HG03354 (cell line): Measurements from ENCODE around the gene TRIM2.
A peak's percentile ranks its signal among the peaks of the same experiment; 100 is the strongest.

Source experiments
- ATAC-seq: cut with Tn5 transposase; IDR thresholded peaks from one replicate; pipeline ENCODE4 v1.9.1; 2021; ENCODE audit warnings: mild to moderate bottlenecking; ENCODE audit not compliant: unreplicated experiment, poor library complexity, severe bottlenecking

TRIM2 gene

GRCh38 chr4:153243468-153243867, 39.2 kb downstream of the TRIM2 start:
- no peak for ATAC-seq

GRCh38 chr4:153244969-153245368, 40.7 kb downstream of the TRIM2 start:
- ATAC-seq, result no peak

DNA sequence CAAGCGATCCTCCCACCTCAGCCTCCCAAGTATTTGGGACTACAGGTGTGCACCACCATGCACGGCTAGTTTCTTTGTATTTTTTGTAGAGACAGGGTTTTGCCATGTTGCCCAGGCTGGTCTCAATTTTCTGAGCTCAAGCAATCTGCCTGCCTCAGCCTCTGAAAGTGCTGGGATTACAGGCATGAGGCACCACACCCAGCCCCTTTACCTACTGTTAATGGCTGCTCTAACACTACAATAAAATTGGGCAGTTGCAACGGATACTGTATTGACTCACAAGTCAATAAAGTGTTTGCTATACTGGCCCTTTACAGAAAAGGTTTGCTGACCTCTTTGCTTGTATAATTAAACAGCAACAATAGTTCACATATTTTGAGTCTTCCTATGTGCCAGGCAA, 41.5 kb downstream of the TRIM2 start:
- ATAC-seq, result no peak

DNA sequence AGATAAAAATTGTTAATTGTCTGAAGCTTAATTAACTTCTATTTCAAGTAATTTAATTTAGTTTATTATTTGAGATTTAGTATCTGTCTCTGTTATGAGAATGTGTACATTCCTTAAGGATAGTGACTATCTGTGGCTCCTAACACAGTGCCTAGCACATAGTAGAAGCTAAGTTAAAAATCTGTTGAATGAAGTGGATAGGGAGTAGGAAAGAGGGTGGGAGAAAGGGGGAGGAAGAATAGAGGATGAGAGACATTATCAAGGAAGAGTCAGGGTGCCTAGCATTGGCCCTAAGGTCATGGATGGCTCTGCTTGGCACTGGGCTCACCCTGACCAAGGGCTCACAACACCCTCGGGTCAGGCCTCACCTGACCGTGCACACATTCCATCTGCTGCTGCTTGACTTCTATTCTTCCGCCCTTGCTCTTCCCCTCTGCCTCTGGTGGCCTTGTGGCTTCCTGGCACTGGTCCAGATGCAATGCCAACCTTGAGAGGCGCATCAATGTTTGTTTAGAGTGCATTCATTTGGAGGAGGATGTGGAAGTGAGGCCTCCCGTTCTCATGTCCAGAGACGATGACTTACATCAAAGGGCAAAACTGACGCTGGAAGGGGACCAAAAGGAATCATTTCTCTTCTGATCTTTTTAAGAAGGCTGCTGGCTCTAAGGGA, 42.3 kb downstream of the TRIM2 start:
- no peak for ATAC-seq

DNA sequence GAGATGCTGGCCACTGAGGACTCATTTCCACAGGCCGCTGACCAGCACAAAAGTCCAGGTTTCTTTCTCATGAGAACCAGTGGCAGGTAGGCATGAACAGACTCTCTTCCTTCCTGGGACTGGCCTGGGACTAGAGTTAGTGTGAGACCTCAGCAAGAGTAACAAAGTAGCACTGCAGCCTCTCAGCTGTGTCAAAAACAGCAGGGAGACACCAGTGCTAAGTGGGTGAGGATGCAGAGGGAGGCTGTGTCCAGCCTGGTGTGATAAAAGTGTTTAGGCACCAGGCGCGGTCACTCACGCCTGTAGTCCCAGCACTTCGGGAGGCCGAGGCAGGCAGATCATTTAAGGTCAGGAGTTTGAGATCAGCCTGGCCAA, 42.9 kb downstream of the TRIM2 start:
- no peak for ATAC-seq

- ATAC-seq, result peak; percentile 6
These were observed 44.5 kb downstream of the TRIM2 start for GRCh38 chr4:153248641-153249198.

DNA sequence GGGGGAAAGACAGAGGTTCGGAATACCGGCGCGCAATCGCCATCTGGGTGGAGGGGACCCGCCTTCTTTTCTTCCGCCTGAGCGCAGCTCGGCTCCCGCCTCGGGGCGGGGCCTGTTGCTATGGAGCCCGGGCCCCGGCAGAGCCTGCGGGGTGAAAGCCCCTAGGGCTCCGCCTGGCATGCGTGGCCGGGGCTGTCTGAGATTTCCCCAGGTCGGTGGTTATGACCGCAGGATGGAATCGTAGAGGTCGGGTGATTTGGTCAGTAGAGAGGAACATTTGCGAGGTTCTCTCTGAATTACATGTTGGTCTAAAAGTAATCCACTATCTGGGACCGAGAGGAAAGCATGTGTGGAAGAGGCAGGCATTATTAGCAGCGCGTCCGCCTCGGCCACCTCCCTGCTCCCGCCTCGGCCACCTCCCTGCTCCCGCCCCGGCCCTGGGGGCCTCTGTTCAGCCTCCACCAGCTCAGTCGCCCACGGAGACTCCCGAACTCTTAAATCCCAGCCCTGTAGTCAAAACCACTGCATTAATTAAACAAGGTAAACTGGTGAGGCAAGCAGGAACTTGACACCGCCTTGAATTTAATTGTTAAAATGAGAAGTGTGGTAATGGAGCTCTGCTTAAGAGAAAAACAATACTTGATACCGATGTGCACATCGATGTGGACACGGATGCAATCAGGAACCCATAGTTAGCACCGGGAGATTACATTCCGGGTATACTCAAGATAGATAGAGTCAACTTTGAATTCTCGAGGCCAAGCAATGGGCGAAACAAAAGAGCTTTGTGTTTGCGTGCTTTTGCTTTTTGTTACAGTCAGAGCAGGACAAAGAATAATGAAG, 45.2 kb downstream of the TRIM2 start:
- peak; percentile 98 for ATAC-seq

- ATAC-seq, result no peak
These were observed 47.9 kb downstream of the TRIM2 start for GRCh38 chr4:153252122-153252521.

DNA sequence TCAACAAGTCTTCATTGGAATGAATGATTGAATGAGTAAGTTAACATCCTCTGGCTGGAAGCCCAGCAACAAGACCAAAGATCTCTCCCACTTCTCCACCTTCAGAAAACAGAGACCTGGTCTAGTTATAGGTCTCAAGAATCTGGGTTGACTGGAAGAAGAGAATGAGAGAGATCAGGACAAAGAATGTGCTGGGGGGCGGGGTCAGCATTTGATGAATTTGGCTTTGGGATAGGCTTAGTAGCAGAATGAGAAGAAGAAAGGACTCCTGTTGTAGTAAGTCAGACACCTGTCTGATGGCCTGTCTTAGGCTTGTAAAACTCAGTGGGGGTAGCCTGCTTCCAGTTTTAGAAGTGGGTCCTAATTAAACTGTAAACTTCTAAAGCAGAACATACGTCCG, 51.0 kb downstream of the TRIM2 start:
- ATAC-seq, result no peak

DNA sequence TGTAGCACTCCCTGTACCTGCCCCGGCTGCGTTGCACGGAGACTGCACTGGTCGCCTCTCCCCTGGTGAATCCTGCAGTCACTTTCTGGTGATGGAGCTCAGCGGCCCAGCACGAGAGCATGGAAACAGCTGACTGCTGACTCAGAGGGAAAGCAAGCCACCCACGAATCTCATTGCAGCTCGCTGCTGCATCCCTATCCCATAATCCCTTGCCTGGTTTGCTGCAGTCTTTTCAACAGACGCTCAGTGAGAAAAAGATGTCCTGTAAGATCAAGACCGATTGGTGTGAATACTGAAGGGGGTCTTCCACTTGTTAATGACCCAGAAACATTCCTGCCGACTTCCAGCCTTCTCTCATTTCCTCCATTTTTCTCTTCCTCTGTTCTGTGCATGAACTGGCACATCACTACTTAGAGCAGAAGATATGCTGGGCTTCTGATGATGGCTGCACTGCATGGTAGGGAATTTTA, 52.9 kb downstream of the TRIM2 start:
- ATAC-seq, result peak; percentile 54

GRCh38 chr4:153257991-153258390, 53.7 kb downstream of the TRIM2 start:
- no peak for ATAC-seq

DNA sequence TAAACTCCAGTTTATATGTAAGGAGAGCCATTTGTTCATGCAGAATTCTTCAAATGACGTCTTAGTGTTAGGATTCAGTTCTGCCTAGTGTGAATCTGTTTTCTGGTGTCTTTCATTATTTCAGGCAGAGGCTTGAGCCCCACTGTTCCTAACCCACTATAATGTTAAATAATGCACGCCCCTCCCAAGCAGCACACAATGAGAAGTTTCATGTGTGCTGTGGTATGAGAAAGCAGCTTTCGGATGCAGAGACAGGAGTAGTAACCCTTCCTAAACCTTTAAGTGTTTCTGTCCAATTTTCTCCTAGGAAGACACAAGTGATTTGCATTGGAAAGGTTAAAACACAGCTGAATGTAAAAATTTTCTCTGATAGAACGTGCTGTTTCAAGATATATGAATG, 54.5 kb downstream of the TRIM2 start:
- ATAC-seq, result no peak

GRCh38 chr4:153259661-153260060, 55.4 kb downstream of the TRIM2 start:
- no peak for ATAC-seq

- ATAC-seq, result no peak
These were observed 55.9 kb downstream of the TRIM2 start for GRCh38 chr4:153260132-153260531.

DNA sequence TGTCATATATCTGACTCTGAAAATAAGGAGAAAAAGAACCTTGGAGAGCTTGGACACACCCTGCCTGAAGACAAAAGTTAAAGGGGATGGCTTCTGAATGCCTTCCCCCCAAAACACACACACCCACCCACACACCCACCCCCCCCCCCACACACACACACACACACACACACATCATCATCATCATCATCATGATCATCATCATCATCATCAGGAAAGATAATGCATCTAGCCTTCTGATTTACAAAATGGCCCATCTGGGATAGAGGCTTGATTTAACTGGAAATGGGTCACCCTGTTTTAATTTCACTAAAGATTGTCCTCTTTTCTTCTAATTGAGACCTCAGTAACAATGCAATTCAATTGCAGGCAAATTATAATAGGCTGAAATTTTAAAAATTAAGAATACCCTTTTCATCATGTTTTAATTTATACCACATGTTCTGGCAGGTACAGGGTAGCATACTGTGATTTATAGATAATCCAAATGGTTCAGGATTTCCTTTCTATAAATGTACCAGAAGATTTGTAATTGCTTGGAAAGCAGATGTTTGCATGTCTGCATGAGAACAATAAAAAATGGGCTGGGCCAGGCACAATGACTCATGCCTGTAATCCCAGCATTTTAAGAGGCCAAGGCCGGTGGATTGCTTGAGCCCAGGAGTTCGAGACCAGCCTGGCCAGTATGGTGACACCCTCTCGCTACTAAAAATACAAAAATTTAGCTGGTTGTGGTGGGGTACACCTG, 56.5 kb downstream of the TRIM2 start:
- ATAC-seq, result no peak

DNA sequence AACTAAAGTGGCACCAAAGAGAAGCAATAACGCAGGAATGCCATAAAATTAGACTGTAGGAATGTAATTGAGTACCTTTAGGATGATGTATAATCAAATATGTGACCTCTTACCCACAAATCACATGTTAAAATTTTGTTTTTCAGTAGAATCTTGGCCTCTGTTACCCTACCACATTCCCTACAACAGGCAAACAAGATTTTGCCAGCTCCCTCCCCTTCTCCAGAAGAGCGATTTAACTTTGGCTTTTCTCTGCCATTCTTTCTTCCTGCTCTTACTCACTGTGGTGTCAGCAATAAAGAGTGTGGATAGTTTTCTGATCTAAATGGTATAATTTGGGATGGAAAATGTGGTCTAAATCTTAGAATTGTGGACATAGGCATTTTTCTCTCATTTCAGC, 57.2 kb downstream of the TRIM2 start:
- ATAC-seq, result no peak

- ATAC-seq, result no peak
These were observed 57.7 kb downstream of the TRIM2 start for GRCh38 chr4:153261914-153262313.

DNA sequence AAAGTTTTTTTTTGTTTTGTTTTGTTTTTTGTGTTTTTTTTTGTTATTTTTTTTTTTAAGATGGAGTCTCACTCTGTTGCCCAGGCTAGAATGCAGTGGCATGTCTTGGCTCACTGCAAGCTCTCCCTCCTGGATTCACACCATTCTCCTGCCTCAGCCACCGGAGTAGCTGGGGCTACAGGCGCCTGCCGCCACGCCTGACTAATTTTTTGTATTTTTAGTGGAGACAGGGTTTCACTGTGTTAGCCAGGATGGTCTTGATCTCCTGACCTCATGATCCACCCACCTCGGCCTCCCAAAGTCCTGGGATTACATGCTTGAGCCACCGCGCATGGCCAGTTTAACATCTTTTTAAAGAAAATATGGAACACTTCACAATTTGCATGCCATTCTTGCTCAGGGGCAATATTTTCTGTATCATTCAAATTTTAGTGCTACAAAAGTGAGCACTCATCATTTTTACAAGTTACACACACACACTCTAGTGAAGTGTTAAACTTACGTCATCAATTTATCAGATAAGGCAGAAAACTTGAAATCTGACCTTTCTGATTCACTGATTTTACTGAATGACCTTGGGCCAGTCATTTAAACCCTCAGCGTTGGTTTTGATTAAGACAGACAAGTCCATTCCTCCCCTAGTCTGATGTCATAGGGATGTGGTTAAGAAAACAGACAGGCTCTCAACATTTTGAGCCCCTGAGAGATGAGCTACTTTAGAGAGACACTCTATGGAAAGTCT, 61.2 kb downstream of the TRIM2 start:
- ATAC-seq, result no peak

- no peak for ATAC-seq
These were observed 62.7 kb downstream of the TRIM2 start for GRCh38 chr4:153266988-153267387.

- ATAC-seq, result no peak
These were observed 63.6 kb downstream of the TRIM2 start for GRCh38 chr4:153267890-153268289.
